DOHH2 (cell line): ENCODE results near the gene PVALEF.

ENCODE experiments used
- H3F3A ChIP-seq: fragments of 200-600 bp; sonication (generic), shearing (Covaris generic); 2 replicates; pipeline ENCODE4 v1.6.0; 2016; ENCODE audit warnings: antibody characterized with exemption, mild to moderate bottlenecking; ENCODE audit not compliant: control insufficient read depth, insufficient read depth
- H3K27ac ChIP-seq: fragments of 200-600 bp; sonication (generic); 2 replicates; pipeline ENCODE4 v1.5.1; 2014; ENCODE audit warnings: low read depth, mild to moderate bottlenecking, low read length, moderate library complexity
- H3K27me3 ChIP-seq: fragments of 200-600 bp; sonication (generic); 2 replicates; pipeline ENCODE4 v1.6.1; 2014; ENCODE audit warnings: mild to moderate bottlenecking, low read length, mixed read lengths; ENCODE audit not compliant: control insufficient read depth
- H3K36me3 ChIP-seq: fragments of 200-600 bp; sonication (generic); 2 replicates; pipeline ENCODE4 v1.6.1; 2014; ENCODE audit warnings: mild to moderate bottlenecking, low read length, moderate library complexity, mixed read lengths; ENCODE audit not compliant: control insufficient read depth
- H3K4me1 ChIP-seq: fragments of 200-600 bp; sonication (generic); 2 replicates; pipeline ENCODE4 v1.6.1; 2014; ENCODE audit warnings: mild to moderate bottlenecking, low read length, mixed read lengths; ENCODE audit not compliant: control insufficient read depth
- H3K4me2 ChIP-seq: fragments of 200-600 bp; sonication (generic); 2 replicates; pipeline ENCODE4 v1.6.0; 2014; ENCODE audit warnings: mild to moderate bottlenecking, low read length, moderate library complexity
- H3K4me3 ChIP-seq: fragments of 200-600 bp; sonication (generic); 2 replicates; pipeline ENCODE4 v1.5.1; 2014; ENCODE audit warnings: mild to moderate bottlenecking, low read length, mixed read lengths
- H3K79me2 ChIP-seq: fragments of 200-600 bp; sonication (generic); 2 replicates; pipeline ENCODE4 v1.6.1; 2014; ENCODE audit warnings: mild to moderate bottlenecking, low read length, mixed read lengths; ENCODE audit not compliant: control insufficient read depth
- H3K9me2 ChIP-seq: fragments of 200-600 bp; sonication (generic); replicated peaks from 2 replicates; pipeline ENCODE4 v1.6.1; 2014; ENCODE audit warnings: mild to moderate bottlenecking, low read length, mixed read lengths; ENCODE audit not compliant: control insufficient read depth
- H3K9me3 ChIP-seq: fragments of 200-600 bp; sonication (generic); 2 replicates; pipeline ENCODE4 v1.6.1; 2014; ENCODE audit warnings: antibody characterized with exemption, low read length, mixed read lengths; ENCODE audit not compliant: control insufficient read depth, insufficient read depth
- H4K20me1 ChIP-seq: fragments of 200-600 bp; sonication (generic); 2 replicates; pipeline ENCODE4 v1.6.0; 2014; ENCODE audit warnings: low read depth, mild to moderate bottlenecking, antibody characterized with exemption, low read length, moderate library complexity; ENCODE audit not compliant: control insufficient read depth, insufficient read depth
- CTCF ChIP-seq: fragments of 200-600 bp; sonication (generic); IDR thresholded peaks from one replicate; pipeline ENCODE4 v1.5.1; 2014; ENCODE audit warnings: antibody characterized with exemption, mild to moderate bottlenecking, low read depth, low read length; ENCODE audit not compliant: poor library complexity, severe bottlenecking
- EZH2phosphoT487 ChIP-seq: fragments of 200-600 bp; sonication (generic); IDR thresholded peaks from 2 replicates; pipeline ENCODE4 v1.6.1; 2017; ENCODE audit warnings: borderline replicate concordance, mild to moderate bottlenecking, antibody characterized with exemption, low read length, moderate library complexity, mixed read lengths

The PVALEF gene

GRCh38 chr17:81176666-81177065 is 11.4 kb downstream of the PVALEF start:
- Histone ChIP-seq H3F3A (no peaks in the 10 kb centered on the region), H3K9me3 (peaks cover 5% of the 10 kb centered on the region; the same call in 1 of the 2 replicates), H3K27ac (no peak overlapping the region), H3K36me3 (no peaks in the 10 kb centered on the region), H3K4me2 (no peak overlapping the region), H3K27me3 (no peaks in the 10 kb centered on the region), H3K9me2 (no peaks in the 10 kb centered on the region), H3K79me2 (no peaks in the 10 kb centered on the region), H3K4me1 (no peaks in the 10 kb centered on the region), H3K4me3 (no peak overlapping the region), H4K20me1 (no peaks in the 10 kb centered on the region)
- no peak for TF ChIP-seq CTCF
- no peak for TF ChIP-seq EZH2phosphoT487

GRCh38 chr17:81178136-81179091 is 13.1 kb downstream of the PVALEF start:
- H3K4me2 ChIP-seq: no peak overlapping the region

GRCh38 chr17:81179220-81179619 is 13.9 kb downstream of the PVALEF start:
- no peaks in the 10 kb centered on the region for H3K27me3 ChIP-seq
- no peaks in the 10 kb centered on the region for H3F3A ChIP-seq

More at GRCh38 chr17:81178136-81179091, 13.1 kb downstream of the PVALEF start:
- no peak overlapping the region for H3K4me3 ChIP-seq
- no peaks in the 10 kb centered on the region for H3K9me2 ChIP-seq
- H3F3A ChIP-seq: no peaks in the 10 kb centered on the region
- H3K27ac ChIP-seq: no peak overlapping the region
- peaks cover 5% of the 10 kb centered on the region; the same call in 1 of the 2 replicates for H3K9me3 ChIP-seq
- no peaks in the 10 kb centered on the region for H3K79me2 ChIP-seq
- no peaks in the 10 kb centered on the region for H3K4me1 ChIP-seq
- TF ChIP-seq EZH2phosphoT487: no peak
- TF ChIP-seq CTCF: no peak
- H3K36me3 ChIP-seq: no peaks in the 10 kb centered on the region
- H4K20me1 ChIP-seq: no peaks in the 10 kb centered on the region
- H3K27me3 ChIP-seq: no peaks in the 10 kb centered on the region

More at GRCh38 chr17:81179220-81179619, 13.9 kb downstream of the PVALEF start:
- H3K36me3 ChIP-seq: no peaks in the 10 kb centered on the region
- H4K20me1 ChIP-seq: no peaks in the 10 kb centered on the region
- no peaks in the 10 kb centered on the region for H3K79me2 ChIP-seq
- peaks cover 5% of the 10 kb centered on the region; the same call in 1 of the 2 replicates for H3K9me3 ChIP-seq
- no peak overlapping the region for H3K4me3 ChIP-seq
- H3K4me2 ChIP-seq: no peak overlapping the region
- H3K27ac ChIP-seq: no peak overlapping the region
- TF ChIP-seq CTCF: no peak
- TF ChIP-seq EZH2phosphoT487: no peak
- H3K9me2 ChIP-seq: no peaks in the 10 kb centered on the region
- no peaks in the 10 kb centered on the region for H3K4me1 ChIP-seq
